Measurements from ENCODE around the gene MCF2L2. TPM values are rescaled to one million over a fixed set of nuclear protein-coding genes. Genes with fewer than 3 reads are reported as not detected.

MCF2L2 gene
- total and polyA plus RNA-seq, 9 of the 15 experiments (the other 6 are each of a cell fraction or from before 2014, with no cell fraction given), result 0.56 to 4.2 (median 3.0) TPM

DNA sequence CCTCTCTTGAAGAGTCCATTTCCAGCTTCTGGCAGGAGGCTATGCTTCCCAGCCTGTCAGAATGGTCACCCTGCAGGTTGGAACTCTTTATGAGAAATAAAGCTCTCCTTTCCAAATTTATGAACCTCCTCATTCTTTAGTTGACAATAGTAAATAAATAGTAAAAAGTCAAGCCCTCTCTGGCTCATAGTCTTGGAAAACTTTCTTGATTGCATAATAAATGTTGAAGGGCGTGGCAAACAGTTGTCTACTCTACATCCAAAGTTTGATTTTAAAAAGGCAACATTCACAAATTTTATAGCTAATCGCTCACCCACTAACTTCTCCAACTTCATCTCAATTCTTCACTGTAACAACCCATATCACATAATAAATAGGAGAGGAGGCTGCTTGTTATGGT is 58.8 kb downstream of the MCF2L2 start:
- 91% methylated on average over 2 of the region's 2 CpGs for WGBS (ENCODE audit: insufficient coverage, low coverage, missing lambda C conversion rate)
- Histone ChIP-seq H3K27ac (ENCODE audit: extremely low read depth, low read depth, low read length) (peak overlapping the region; percentile 60; the same call in 2 of the 3 replicates), H2AFZ (ENCODE audit: low read depth, low read length) (peak overlapping the region; percentile 72), H3K4me3 (no peak overlapping the region), H3K4me1 (replicated peaks in 1 of 2; ENCODE audit: control insufficient read depth in 2 of 2, insufficient read depth in 2 of 2, low read length in 2 of 2) (peaks cover 0 to 26% of the 10 kb centered on the region in 2 experiments; a peak in 3 of 5 replicates), H3K9me3 (replicated peaks; ENCODE audit: control insufficient read depth, insufficient read depth, low read depth, low read length) (no peaks in the 10 kb centered on the region), H3K4me2 (ENCODE audit: insufficient read depth, low read length) (no peak overlapping the region), H3K9ac (ENCODE audit: insufficient read depth in 1 of 2, low read depth in 2 of 2, low read length in 2 of 2) (0 out of 4 replicates have a peak overlapping the region, but pooled peaks of 1 of the 2 experiments have one; percentile 19), H3K27me3 (ENCODE audit: control insufficient read depth in 2 of 2, insufficient read depth in 2 of 2, low read length in 2 of 2) (no peaks in the 10 kb centered on the region), H3K36me3 (ENCODE audit: control insufficient read depth, insufficient read depth, low read length) (no peaks in the 10 kb centered on the region), H3K79me2 (ENCODE audit: control insufficient read depth, insufficient read depth, low read length) (no peaks in the 10 kb centered on the region), H4K20me1 (replicated peaks; ENCODE audit: control insufficient read depth, insufficient read depth, low read length) (no peaks in the 10 kb centered on the region), H3K9me1 (ENCODE audit: control insufficient read depth, insufficient read depth, low read length) (no peaks in the 10 kb centered on the region)
- FAIRE-seq (no peak), DNase-seq (ENCODE audit: extremely low read depth in 1 of 4, low spot score in 3 of 4) (no peak), ATAC-seq (no peak)
- TF ChIP-seq, protein P1, sequence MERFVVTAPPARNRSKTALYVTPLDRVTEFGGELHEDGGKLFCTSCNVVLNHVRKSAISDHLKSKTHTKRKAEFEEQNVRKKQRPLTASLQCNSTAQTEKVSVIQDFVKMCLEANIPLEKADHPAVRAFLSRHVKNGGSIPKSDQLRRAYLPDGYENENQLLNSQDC (CRISPR knock-in tag; IDR thresholded peaks at IDR 0.05), result no peak
- TF ChIP-seq RHOXF2B (CRISPR knock-in tag; conservative IDR thresholded peaks at IDR 0.05), result no peak
- TF ChIP-seq FOXA3 (CRISPR knock-in tag; conservative IDR thresholded peaks at IDR 0.05 in 1 of 2, IDR thresholded peaks at IDR 0.05 in 1 of 2), result no peak
- no peak for TF ChIP-seq MCM5 (IDR thresholded peaks at IDR 0.05; ENCODE audit: low read depth)
- 0 out of 2 replicates have a peak, but pooled peaks have one; percentile 11 for TF ChIP-seq CEBPB (tag; IDR thresholded peaks at IDR 0.05)
- TF ChIP-seq POLR3A (IDR thresholded peaks at IDR 0.05; ENCODE audit: borderline replicate concordance, extremely low read depth, insufficient read depth, insufficient read length), result no peak
- no peak for TF ChIP-seq CEBPG (CRISPR knock-in tag; IDR thresholded peaks at IDR 0.05)
- TF ChIP-seq CEBPG (tag; conservative IDR thresholded peaks at IDR 0.05 in 1 of 2, IDR thresholded peaks at IDR 0.05 in 1 of 2), result peak in 1 of 2 experiments; percentile 22; a peak in 2 of 4 replicates
- TF ChIP-seq FOXP1 (CRISPR knock-in tag; IDR thresholded peaks at IDR 0.05), result no peak
- no TSS peak for BruUV-seq (replicated peaks)
- intact Hi-C loops (cut with micrococcal nuclease) (no loop called here), in situ Hi-C loops (cut with MboI) (no loop called here)
- POLR2A ChIA-PET, result interaction anchor here (0.6 to 0.9 kb wide), 3 partner anchors 9 to 185 kb away, joined by 3 to 4 read pairs (median 3); no protein-coding TSS in a partner anchor
- CTCF ChIA-PET (ENCODE audit: low intra/inter-chr PET ratio), result no interaction called here
